CD8-positive, alpha-beta memory T cell (primary cell): ENCODE results near the gene PPM1H. TPM values are rescaled to one million over a fixed set of nuclear protein-coding genes. Genes with fewer than 3 reads are reported as not detected.
"Not testable (repeated sequence)": the region's sequence is repeated elsewhere in the genome, so short reads cannot be mapped to it uniquely, and the experiment has no call there.

Experiments
- CTCF ChIA-PET: fragments of 350-600 bp; sonication (Branson Sonifier 250); formaldehyde crosslinking; loops from one replicate; lab custom pipeline; 2021; ENCODE audit warnings: antibody characterized with exemption; lab: Charles Lee
- POLR2A ChIA-PET: fragments of 350-600 bp; sonication (Branson Sonifier 250); formaldehyde crosslinking; loops from one replicate; lab custom pipeline; 2021; ENCODE audit warnings: antibody characterized with exemption; lab: Charles Lee
- DNase-seq, 5 donors: peaks; one replicate each; pipeline versions ENCODE4 v3.0.0 to v3.0.0-alpha.2; 2020 to 2022; ENCODE audit warnings: mixed read lengths in 1 of 5
- H3K27ac ChIP-seq: one replicate; pipeline ENCODE4 v1.7.0; 2013; ENCODE audit warnings: low read depth, mild to moderate bottlenecking, low read length, moderate library complexity
- H3K27me3 ChIP-seq: 2 replicates; pipeline ENCODE4 v1.7.0; 2013; ENCODE audit warnings: low read length, mild to moderate bottlenecking; ENCODE audit not compliant: insufficient read depth, poor library complexity, severe bottlenecking
- H3K36me3 ChIP-seq: 2 replicates; pipeline ENCODE4 v1.7.0; 2013; ENCODE audit warnings: mild to moderate bottlenecking, low read length, moderate library complexity; ENCODE audit not compliant: insufficient read depth
- H3K4me1 ChIP-seq: 2 replicates; pipeline ENCODE4 v1.7.0; 2013; ENCODE audit warnings: mild to moderate bottlenecking, low read length, moderate library complexity; ENCODE audit not compliant: insufficient read depth
- H3K4me3 ChIP-seq: 2 replicates; pipeline ENCODE4 v1.7.0; 2013; ENCODE audit warnings: mild to moderate bottlenecking, low read length
- H3K9me3 ChIP-seq: 2 replicates; pipeline ENCODE4 v1.7.0; 2013; ENCODE audit warnings: mild to moderate bottlenecking, low read length
- H3K27ac Mint-ChIP-seq, 8 donors: one replicate each; pipeline ENCODE4 v1.8.0; 2020 to 2021; ENCODE audit warnings: mixed read lengths in 8 of 8, mild to moderate bottlenecking in 6 of 8, inconsistent platforms in 3 of 8, moderate library complexity in 3 of 8
- H3K27me3 Mint-ChIP-seq, 2 donors: one replicate each; pipeline ENCODE4 v1.8.0; 2020 to 2021; ENCODE audit warnings: mixed read lengths in 2 of 2, mild to moderate bottlenecking in 1 of 2, moderate library complexity in 1 of 2
- H3K36me3 Mint-ChIP-seq, 3 donors: one replicate each; pipeline ENCODE4 v1.8.0; 2020 to 2021; ENCODE audit warnings: mixed read lengths in 3 of 3, inconsistent platforms in 1 of 3, mild to moderate bottlenecking in 1 of 3
- H3K4me1 Mint-ChIP-seq, 3 donors: one replicate each; pipeline ENCODE4 v1.8.0; 2020 to 2021; ENCODE audit warnings: mixed read lengths in 3 of 3, inconsistent platforms in 1 of 3, mild to moderate bottlenecking in 1 of 3
- H3K4me3 Mint-ChIP-seq, 7 donors: one replicate each; pipeline ENCODE4 v1.8.0; 2020 to 2021; ENCODE audit warnings: mixed read lengths in 7 of 7, mild to moderate bottlenecking in 6 of 7, moderate library complexity in 4 of 7, inconsistent platforms in 2 of 7
- H3K9me3 Mint-ChIP-seq, 5 donors: one replicate each; pipeline ENCODE4 v1.8.0; 2020 to 2022; ENCODE audit warnings: mixed read lengths in 5 of 5, mild to moderate bottlenecking in 3 of 5, moderate library complexity in 2 of 5, inconsistent platforms in 1 of 5
- polyA plus RNA-seq: library from polyadenylated mRNA; unstranded; fragments of 300-500 nt; fragmentation: Illumina TruSeq; gene quantifications from one replicate; pipeline ENCODE4 v1.2.3, GENCODE V29; 2021
- total RNA-seq, 2 experiments: library from RNA; stranded (reverse); gene quantifications; one replicate each; pipeline ENCODE4 v1.2.3, GENCODE V29; 2021

PPM1H gene
- total and polyA plus RNA-seq, 3 experiments from 2014 or later: 0.13 TPM; not detected in 1

DNA sequence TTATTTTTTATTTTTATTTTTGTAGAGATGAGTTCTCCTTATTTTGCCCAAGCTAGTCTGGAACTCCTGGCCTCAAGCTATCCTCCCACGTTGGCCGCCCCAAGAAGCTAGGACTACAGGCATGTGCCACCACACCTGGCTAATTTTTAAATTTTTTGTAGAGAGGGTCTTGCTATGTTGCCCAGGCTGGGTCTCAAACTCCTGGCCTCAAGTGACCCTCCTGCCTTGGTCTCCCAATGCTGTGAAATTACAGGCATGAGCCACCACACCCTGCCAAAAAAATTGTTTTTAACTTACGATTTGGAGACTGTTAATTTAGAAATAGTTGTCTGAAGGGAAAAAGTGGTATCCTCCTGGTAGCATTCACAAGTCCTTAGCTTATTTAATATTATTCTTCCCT lies 120.7 kb downstream of the PPM1H start:
- Mint-ChIP-seq H3K9me3 (no peaks in the 10 kb centered on the region), H3K27me3 (peaks cover 18 to 35% of the 10 kb centered on the region in 2 donors), H3K4me1 (peaks cover 1 to 14% (median 11%) of the 10 kb centered on the region in 3 donors), H3K27ac (no peak overlapping the region), H3K4me3 (no peak overlapping the region), H3K36me3 (no peaks in the 10 kb centered on the region)
- DNase-seq: no peak
- H3K27ac ChIP-seq: no peak overlapping the region
- no peaks in the 10 kb centered on the region for H3K36me3 ChIP-seq
- ChIA-PET CTCF (no interaction called here), POLR2A (no interaction called here)
- H3K9me3 ChIP-seq: no peaks in the 10 kb centered on the region
- peaks cover 5% of the 10 kb centered on the region for H3K27me3 ChIP-seq
- no peak overlapping the region for H3K4me3 ChIP-seq
- H3K4me1 ChIP-seq: peaks cover 3% of the 10 kb centered on the region

DNA sequence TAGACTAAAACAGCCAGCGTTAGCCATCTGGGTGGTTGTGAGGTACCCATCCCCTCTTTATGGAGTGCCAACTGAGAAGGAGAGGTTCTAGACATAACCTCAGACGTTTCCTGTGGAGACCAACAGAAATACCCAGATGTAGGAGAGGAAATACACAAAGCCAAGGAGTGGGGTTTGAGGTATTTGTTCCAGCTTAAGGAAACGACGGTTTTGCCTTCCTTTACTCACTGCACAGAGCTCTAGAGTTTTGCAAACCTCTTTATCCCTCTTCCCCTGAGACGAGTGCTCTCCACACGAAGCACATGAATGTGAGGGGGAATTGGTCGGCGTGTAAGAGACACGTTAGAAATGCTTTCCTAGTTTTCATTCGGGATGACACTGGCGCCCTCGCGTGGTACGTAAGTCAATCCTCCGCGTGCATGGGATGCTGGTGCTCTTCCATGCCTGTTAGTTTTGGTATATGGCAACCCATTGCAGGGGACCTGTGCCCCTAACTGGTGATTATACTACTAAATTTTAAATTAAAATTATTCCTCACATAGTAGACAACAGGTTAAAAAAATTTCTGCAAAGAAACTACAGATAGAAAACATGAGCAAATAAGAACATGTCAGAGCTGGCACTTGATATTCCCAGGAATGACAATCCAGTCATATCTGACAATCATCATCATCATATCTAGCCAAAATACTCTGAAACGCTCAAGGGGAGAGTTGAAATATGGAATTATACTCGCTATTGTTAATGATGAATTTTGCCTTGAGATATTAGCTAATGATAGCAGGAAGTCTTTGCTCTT lies 121.7 kb downstream of the PPM1H start:
- ChIA-PET CTCF (interaction anchor here (0.5 to 1.5 kb wide), 8 partner anchors 12 to 372 kb away, joined by 3 to 6 read pairs (median 4); no protein-coding TSS in a partner anchor), POLR2A (no interaction called here)
- Mint-ChIP-seq H3K4me1 (peaks cover 1 to 14% (median 11%) of the 10 kb centered on the region in 3 donors), H3K27ac (no peak overlapping the region), H3K36me3 (no peaks in the 10 kb centered on the region), H3K9me3 (no peaks in the 10 kb centered on the region), H3K4me3 (peak overlapping the region in 5 of 7 donors; percentile 34 to 56 (median 51)), H3K27me3 (peaks cover 16 to 30% of the 10 kb centered on the region in 2 donors)
- H3K4me1 ChIP-seq: peaks cover 3% of the 10 kb centered on the region
- H3K36me3 ChIP-seq: no peaks in the 10 kb centered on the region
- H3K27me3 ChIP-seq: peaks cover 5% of the 10 kb centered on the region
- H3K4me3 ChIP-seq: no peak overlapping the region
- no peaks in the 10 kb centered on the region for H3K9me3 ChIP-seq
- peak in 1 of 5 donors; percentile 10 for DNase-seq
- no peak overlapping the region for H3K27ac ChIP-seq

DNA sequence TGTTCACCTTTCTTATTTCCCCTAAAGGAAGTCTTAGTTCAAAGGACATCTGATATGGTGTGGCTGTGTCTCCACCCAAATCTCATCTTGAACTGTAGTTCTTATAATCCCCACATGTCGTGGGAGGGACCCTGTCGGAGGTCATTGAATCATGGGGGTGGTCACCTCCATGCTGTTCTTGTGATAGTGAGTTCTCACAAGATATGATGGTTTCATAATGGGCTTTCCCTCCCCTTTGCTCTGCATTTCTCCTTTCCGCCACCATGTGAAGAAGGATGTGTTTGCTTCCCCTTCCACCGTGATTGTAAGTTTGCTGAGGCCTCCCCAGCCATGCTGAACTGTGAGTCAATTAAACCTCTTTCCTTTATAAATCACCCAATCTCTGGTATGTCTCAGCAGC lies 123.5 kb downstream of the PPM1H start:
- H3K4me3 Mint-ChIP-seq, H3K4me3 ChIP-seq, H3K27me3 ChIP-seq, H3K27ac Mint-ChIP-seq, H3K9me3 ChIP-seq, H3K9me3 Mint-ChIP-seq, H3K36me3 ChIP-seq, H3K27ac ChIP-seq, H3K4me1 ChIP-seq, H3K36me3 Mint-ChIP-seq, DNase-seq, POLR2A ChIA-PET: not testable (repeated sequence)
- CTCF ChIA-PET: interaction anchor here (1.4 kb wide), 1 partner anchor 12 kb away, joined by 3 read pairs; no protein-coding TSS in a partner anchor
- H3K27me3 Mint-ChIP-seq: peaks cover 8 to 19% of the 10 kb centered on the region in 2 donors
- H3K4me1 Mint-ChIP-seq: peaks cover 1 to 10% (median 7%) of the 10 kb centered on the region in 3 donors

DNA sequence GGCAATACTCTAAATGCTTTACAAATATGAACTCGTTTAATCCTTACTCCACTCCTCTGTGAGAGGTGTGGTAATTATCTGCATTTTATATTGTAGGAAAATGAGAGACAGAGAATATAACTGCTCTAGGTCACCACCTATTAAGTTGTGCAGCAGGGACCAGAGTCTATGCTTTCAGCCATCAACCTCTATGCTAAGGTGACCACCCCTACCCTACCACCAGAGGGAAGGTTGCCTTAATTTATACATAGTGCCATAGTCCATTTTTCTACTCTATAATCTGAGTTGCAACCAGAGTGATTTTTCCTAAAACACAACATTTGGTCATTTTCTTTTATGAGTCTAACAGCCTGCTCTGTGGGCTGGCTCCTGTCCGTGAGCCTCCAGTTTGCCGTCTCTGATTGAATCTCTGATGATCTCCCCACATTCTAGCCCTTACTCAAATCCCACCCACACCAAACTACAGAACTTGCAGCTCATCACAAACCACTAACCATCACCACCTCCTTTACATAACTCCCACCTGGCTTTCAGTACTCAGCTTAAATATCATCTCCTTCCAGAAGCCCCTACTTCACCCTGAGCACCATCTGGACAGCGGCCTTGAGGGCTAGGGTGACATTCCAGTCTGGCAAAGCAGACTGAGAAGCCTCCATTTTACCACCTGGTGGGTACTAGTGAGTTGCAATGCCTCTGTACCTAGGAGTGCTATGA lies 126.6 kb downstream of the PPM1H start:
- POLR2A ChIA-PET: no interaction called here
- CTCF ChIA-PET: no interaction called here

DNA sequence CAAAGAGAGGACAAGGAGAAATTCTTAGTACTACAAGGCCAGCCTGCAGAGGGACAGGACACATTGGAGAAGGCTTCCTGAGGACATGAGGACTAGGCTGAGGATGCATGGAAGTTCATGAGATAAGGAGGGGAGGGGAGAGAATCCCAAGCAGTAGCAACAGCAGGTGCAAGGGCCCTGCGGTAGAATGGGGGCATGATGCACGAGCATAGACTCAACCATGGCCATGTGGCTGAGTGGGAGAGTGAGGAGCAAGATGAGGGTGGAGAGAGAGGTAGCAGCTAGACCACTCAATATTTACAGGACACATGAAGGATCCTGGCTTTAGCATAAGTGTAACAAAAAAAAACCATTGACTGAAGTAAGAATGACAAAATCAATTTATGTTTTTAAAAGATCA lies 128.1 kb downstream of the PPM1H start:
- no peaks in the 10 kb centered on the region for H3K9me3 Mint-ChIP-seq
- Histone ChIP-seq H3K27me3 (no peaks in the 10 kb centered on the region), H3K36me3 (no peaks in the 10 kb centered on the region), H3K4me3 (no peak overlapping the region), H3K4me1 (no peaks in the 10 kb centered on the region), H3K27ac (no peak overlapping the region), H3K9me3 (no peaks in the 10 kb centered on the region)
- H3K27ac Mint-ChIP-seq: no peak overlapping the region
- DNase-seq: no peak
- POLR2A ChIA-PET: no interaction called here
- no peak overlapping the region for H3K4me3 Mint-ChIP-seq
- no peaks in the 10 kb centered on the region for H3K36me3 Mint-ChIP-seq
- H3K27me3 Mint-ChIP-seq: no peaks in the 10 kb centered on the region
- CTCF ChIA-PET: interaction anchor here (1.2 kb wide), 1 partner anchor 9 kb away, joined by 3 read pairs; no protein-coding TSS in a partner anchor
- H3K4me1 Mint-ChIP-seq: no peaks in the 10 kb centered on the region

More for the DNA sequence above, 126.6 kb downstream of the PPM1H start:
- Mint-ChIP-seq H3K27me3 (peaks cover 0 to 2% of the 10 kb centered on the region in 2 donors), H3K36me3 (no peaks in the 10 kb centered on the region), H3K4me3 (no peak overlapping the region), H3K4me1 (peaks cover 1 to 7% (median 7%) of the 10 kb centered on the region in 3 donors), H3K27ac (peak overlapping the region in 2 of 8 donors; percentile 2 to 78), H3K9me3 (no peaks in the 10 kb centered on the region)
- Histone ChIP-seq H3K36me3 (no peaks in the 10 kb centered on the region), H3K4me3 (no peak overlapping the region), H3K4me1 (peaks cover 3% of the 10 kb centered on the region), H3K27me3 (no peaks in the 10 kb centered on the region), H3K9me3 (no peaks in the 10 kb centered on the region), H3K27ac (no peak overlapping the region)
- DNase-seq: no peak

DNA sequence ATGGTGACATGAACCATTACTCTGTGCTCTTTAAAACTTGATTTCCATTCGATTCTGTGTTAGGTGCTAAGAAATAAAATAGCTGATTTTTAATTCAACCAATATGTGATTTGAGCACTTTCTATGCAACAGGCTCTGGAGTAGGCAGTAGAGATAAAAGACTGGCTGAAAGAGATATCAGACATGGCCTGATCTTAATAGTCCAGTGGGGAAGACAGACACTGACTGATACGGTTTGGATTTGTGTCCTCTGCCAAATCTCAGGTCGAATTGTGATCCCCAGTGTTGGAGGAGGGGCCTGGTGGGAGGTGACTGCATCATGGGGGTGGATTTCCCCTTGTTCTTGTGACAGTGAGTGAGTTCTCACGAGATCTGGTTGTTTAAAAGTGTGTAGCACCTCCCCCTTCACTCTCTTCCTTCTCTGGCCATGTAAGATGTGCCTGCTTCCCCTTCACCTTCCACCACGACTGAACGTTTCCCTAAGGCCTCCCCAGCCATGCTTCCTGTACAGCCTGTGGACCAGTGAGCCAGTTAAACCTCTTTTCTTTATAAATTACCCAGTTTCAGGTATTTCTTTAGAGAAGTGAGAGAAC lies 128.6 kb downstream of the PPM1H start:
- no peaks in the 10 kb centered on the region for H3K9me3 Mint-ChIP-seq
- no peak overlapping the region for H3K4me3 ChIP-seq
- no peaks in the 10 kb centered on the region for H3K36me3 Mint-ChIP-seq
- H3K4me1 Mint-ChIP-seq: no peaks in the 10 kb centered on the region
- DNase-seq: no peak
- H3K27ac ChIP-seq: no peak overlapping the region
- no peaks in the 10 kb centered on the region for H3K27me3 Mint-ChIP-seq
- H3K27me3 ChIP-seq: no peaks in the 10 kb centered on the region
- POLR2A ChIA-PET: no interaction called here
- CTCF ChIA-PET: interaction anchor here (1.2 kb wide), 1 partner anchor 9 kb away, joined by 3 read pairs; no protein-coding TSS in a partner anchor
- H3K9me3 ChIP-seq: no peaks in the 10 kb centered on the region
- peak overlapping the region in 1 of 8 donors; percentile 16 for H3K27ac Mint-ChIP-seq
- no peaks in the 10 kb centered on the region for H3K4me1 ChIP-seq
- H3K4me3 Mint-ChIP-seq: no peak overlapping the region
- H3K36me3 ChIP-seq: no peaks in the 10 kb centered on the region

DNA sequence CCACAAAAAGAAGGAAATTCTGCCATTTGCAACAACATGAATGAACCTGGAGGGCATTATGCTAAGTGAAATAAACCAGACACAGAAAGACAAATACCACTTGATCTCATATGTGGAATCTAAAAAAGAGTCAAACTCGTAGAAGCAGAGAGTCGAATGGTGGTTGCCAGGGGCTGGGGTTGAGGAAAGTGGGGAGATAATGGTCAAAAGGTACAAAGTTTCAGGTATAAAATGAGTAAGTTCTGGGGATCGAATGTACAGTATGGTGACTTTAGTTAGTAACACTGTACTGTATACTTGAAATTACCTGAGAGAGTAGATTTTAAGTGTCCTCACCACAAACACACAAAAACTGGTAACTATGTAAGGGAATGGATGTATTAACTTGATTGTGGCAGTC lies 129.4 kb downstream of the PPM1H start:
- ChIA-PET CTCF (no interaction called here), POLR2A (no interaction called here)
- H3K36me3 ChIP-seq: no peaks in the 10 kb centered on the region
- Mint-ChIP-seq H3K36me3 (no peaks in the 10 kb centered on the region), H3K4me3 (no peak overlapping the region), H3K27ac (no peak overlapping the region), H3K27me3 (peaks cover 0 to 3% of the 10 kb centered on the region in 2 donors), H3K9me3 (no peaks in the 10 kb centered on the region), H3K4me1 (no peaks in the 10 kb centered on the region)
- H3K4me3 ChIP-seq: no peak overlapping the region
- no peak for DNase-seq
- no peak overlapping the region for H3K27ac ChIP-seq
- no peaks in the 10 kb centered on the region for H3K9me3 ChIP-seq
- no peaks in the 10 kb centered on the region for H3K27me3 ChIP-seq
- H3K4me1 ChIP-seq: no peaks in the 10 kb centered on the region
